ENCODE measurements around the gene SPATA18.

The SPATA18 gene

GRCh38 chr4:52106191-52106590 is 55.1 kb downstream of the SPATA18 start:
- POLR2A ChIA-PET = no interaction called here
- TF ChIP-seq ARNT (IDR thresholded peaks at IDR 0.05) (no peak), NFRKB (IDR thresholded peaks at IDR 0.05) (no peak), L3MBTL2 (conservative IDR thresholded peaks at IDR 0.05) (no peak), FOXA1 (IDR thresholded peaks at IDR 0.05) (no peak), BHLHE40 (IDR thresholded peaks at IDR 0.05; ENCODE audit: borderline replicate concordance) (no peak), LEF1 (IDR thresholded peaks at IDR 0.05; ENCODE audit: borderline replicate concordance) (no peak), TARDBP (IDR thresholded peaks at IDR 0.05) (no peak), PKNOX1 (IDR thresholded peaks at IDR 0.05) (no peak), ELF4 (IDR thresholded peaks at IDR 0.05) (no peak), SP1 (IDR thresholded peaks at IDR 0.05) (no peak), SUZ12 (IDR thresholded peaks at IDR 0.05) (no peak), FOXM1 (IDR thresholded peaks at IDR 0.05; ENCODE audit: borderline replicate concordance) (no peak), CTBP1 (IDR thresholded peaks at IDR 0.05; ENCODE audit: borderline replicate concordance) (no peak), ZNF384 (IDR thresholded peaks at IDR 0.05) (no peak)
- DNase-seq (ENCODE audit: extremely low spot score) = no peak
- CTCF ChIA-PET = no interaction called here

- ChIA-PET POLR2A (no interaction called here), CTCF (interaction anchor here (0.6 kb wide), 1 partner anchor 8 kb away, joined by 5 read pairs; no protein-coding TSS in a partner anchor)
- DNase-seq (ENCODE audit: extremely low spot score) = no peak
- no peak for TF ChIP-seq ZNF384 (IDR thresholded peaks at IDR 0.05)
- no peak for TF ChIP-seq SUZ12 (IDR thresholded peaks at IDR 0.05)
- TF ChIP-seq BHLHE40 (IDR thresholded peaks at IDR 0.05; ENCODE audit: borderline replicate concordance) = no peak
- no peak for TF ChIP-seq ARNT (IDR thresholded peaks at IDR 0.05)
- no peak for TF ChIP-seq FOXA1 (IDR thresholded peaks at IDR 0.05)
- no peak for TF ChIP-seq PKNOX1 (IDR thresholded peaks at IDR 0.05)
- TF ChIP-seq TARDBP (IDR thresholded peaks at IDR 0.05) = no peak
- TF ChIP-seq CTBP1 (IDR thresholded peaks at IDR 0.05; ENCODE audit: borderline replicate concordance) = no peak
- no peak for TF ChIP-seq LEF1 (IDR thresholded peaks at IDR 0.05; ENCODE audit: borderline replicate concordance)
- TF ChIP-seq NFRKB (IDR thresholded peaks at IDR 0.05) = no peak
- no peak for TF ChIP-seq L3MBTL2 (conservative IDR thresholded peaks at IDR 0.05)
- no peak for TF ChIP-seq HDGF (IDR thresholded peaks at IDR 0.05; ENCODE audit: borderline replicate concordance)
- no peak for TF ChIP-seq SP1 (IDR thresholded peaks at IDR 0.05)
- TF ChIP-seq FOXM1 (IDR thresholded peaks at IDR 0.05; ENCODE audit: borderline replicate concordance) = no peak
- TF ChIP-seq FOXK2 (IDR thresholded peaks at IDR 0.05) = no peak
- no peak for TF ChIP-seq ELF4 (IDR thresholded peaks at IDR 0.05)
Measured at GRCh38 chr4:52106660-52107059, 55.6 kb downstream of the SPATA18 start.

- DNase-seq (ENCODE audit: extremely low spot score) = no peak
- TF ChIP-seq LEF1 (IDR thresholded peaks at IDR 0.05; ENCODE audit: borderline replicate concordance) (no peak), ARNT (IDR thresholded peaks at IDR 0.05) (no peak), SP1 (IDR thresholded peaks at IDR 0.05) (no peak), BHLHE40 (IDR thresholded peaks at IDR 0.05; ENCODE audit: borderline replicate concordance) (no peak), L3MBTL2 (conservative IDR thresholded peaks at IDR 0.05) (no peak), ZNF384 (IDR thresholded peaks at IDR 0.05) (no peak), CTBP1 (IDR thresholded peaks at IDR 0.05; ENCODE audit: borderline replicate concordance) (no peak), HDGF (IDR thresholded peaks at IDR 0.05; ENCODE audit: borderline replicate concordance) (no peak)
- ChIA-PET POLR2A (no interaction called here), CTCF (interaction anchor here (0.6 kb wide), 1 partner anchor 8 kb away, joined by 5 read pairs; no protein-coding TSS in a partner anchor)
Measured at GRCh38 chr4:52107336-52107735, 56.2 kb downstream of the SPATA18 start.

GRCh38 chr4:52107745-52108144 is 56.6 kb downstream of the SPATA18 start:
- CTCF ChIA-PET = no interaction called here
- POLR2A ChIA-PET = interaction anchor here (0.6 kb wide), 1 partner anchor 227 kb away, joined by 3 read pairs; no protein-coding TSS in a partner anchor
- DNase-seq (ENCODE audit: extremely low spot score) = no peak
- no peak for TF ChIP-seq SP1 (IDR thresholded peaks at IDR 0.05)
- TF ChIP-seq ARNT (IDR thresholded peaks at IDR 0.05) = no peak
- no peak for TF ChIP-seq BHLHE40 (IDR thresholded peaks at IDR 0.05; ENCODE audit: borderline replicate concordance)
- no peak for TF ChIP-seq FOXK2 (IDR thresholded peaks at IDR 0.05)
- TF ChIP-seq FOXA1 (IDR thresholded peaks at IDR 0.05) = no peak
- no peak for TF ChIP-seq NFRKB (IDR thresholded peaks at IDR 0.05)
- no peak for TF ChIP-seq LEF1 (IDR thresholded peaks at IDR 0.05; ENCODE audit: borderline replicate concordance)
- no peak for TF ChIP-seq L3MBTL2 (conservative IDR thresholded peaks at IDR 0.05)
- no peak for TF ChIP-seq SUZ12 (IDR thresholded peaks at IDR 0.05)
- no peak for TF ChIP-seq HDGF (IDR thresholded peaks at IDR 0.05; ENCODE audit: borderline replicate concordance)
- TF ChIP-seq ELF4 (IDR thresholded peaks at IDR 0.05) = no peak
- no peak for TF ChIP-seq FOXM1 (IDR thresholded peaks at IDR 0.05; ENCODE audit: borderline replicate concordance)
- no peak for TF ChIP-seq TARDBP (IDR thresholded peaks at IDR 0.05)
- TF ChIP-seq CTBP1 (IDR thresholded peaks at IDR 0.05; ENCODE audit: borderline replicate concordance) = no peak
- no peak for TF ChIP-seq ZNF384 (IDR thresholded peaks at IDR 0.05)
- no peak for TF ChIP-seq PKNOX1 (IDR thresholded peaks at IDR 0.05)

GRCh38 chr4:52110171-52110570 is 59.1 kb downstream of the SPATA18 start:
- ChIA-PET CTCF (no interaction called here), POLR2A (no interaction called here)
- no peak for DNase-seq (ENCODE audit: extremely low spot score)
- no peak for TF ChIP-seq FOXK2 (IDR thresholded peaks at IDR 0.05)
- no peak for TF ChIP-seq FOXM1 (IDR thresholded peaks at IDR 0.05; ENCODE audit: borderline replicate concordance)
- TF ChIP-seq LEF1 (IDR thresholded peaks at IDR 0.05; ENCODE audit: borderline replicate concordance) = no peak
- no peak for TF ChIP-seq TARDBP (IDR thresholded peaks at IDR 0.05)
- no peak for TF ChIP-seq L3MBTL2 (conservative IDR thresholded peaks at IDR 0.05)
- no peak for TF ChIP-seq CTBP1 (IDR thresholded peaks at IDR 0.05; ENCODE audit: borderline replicate concordance)
- no peak for TF ChIP-seq FOXA1 (IDR thresholded peaks at IDR 0.05)
- no peak for TF ChIP-seq ZNF384 (IDR thresholded peaks at IDR 0.05)
- no peak for TF ChIP-seq ARNT (IDR thresholded peaks at IDR 0.05)
- no peak for TF ChIP-seq HDGF (IDR thresholded peaks at IDR 0.05; ENCODE audit: borderline replicate concordance)
- no peak for TF ChIP-seq SUZ12 (IDR thresholded peaks at IDR 0.05)
- no peak for TF ChIP-seq NFRKB (IDR thresholded peaks at IDR 0.05)
- no peak for TF ChIP-seq ELF4 (IDR thresholded peaks at IDR 0.05)
- no peak for TF ChIP-seq BHLHE40 (IDR thresholded peaks at IDR 0.05; ENCODE audit: borderline replicate concordance)
- TF ChIP-seq PKNOX1 (IDR thresholded peaks at IDR 0.05) = no peak
- TF ChIP-seq SP1 (IDR thresholded peaks at IDR 0.05) = no peak
